ENCODE results near the gene GHRL.
A peak's percentile ranks its signal among the peaks of the same experiment; 100 is the strongest.

The GHRL gene

GRCh38 chr3:10334459-10334858 is 41.7 kb upstream of the GHRL start:
- H3K27me3 ChIP-seq (ENCODE audit: control insufficient read depth, insufficient read depth, low read length): peaks cover 7% of the 10 kb centered on the region
- H3K36me3 ChIP-seq (ENCODE audit: control insufficient read depth, insufficient read depth, low read length): no peaks in the 10 kb centered on the region
- no peak overlapping the region for H3K9ac ChIP-seq (ENCODE audit: low read length)
- no peaks in the 10 kb centered on the region for H3K4me1 ChIP-seq (ENCODE audit: control insufficient read depth, insufficient read depth, low read length)
- H3K4me3 ChIP-seq (ENCODE audit: low read length): no peak overlapping the region
- H3K27ac ChIP-seq (ENCODE audit: low read depth, low read length): no peak overlapping the region

- H3K4me3 ChIP-seq (ENCODE audit: low read length): no peak overlapping the region
- H3K36me3 ChIP-seq (ENCODE audit: control insufficient read depth, insufficient read depth, low read length): no peaks in the 10 kb centered on the region
- H3K27me3 ChIP-seq (ENCODE audit: control insufficient read depth, insufficient read depth, low read length): peaks cover 7% of the 10 kb centered on the region
- no peak overlapping the region for H3K27ac ChIP-seq (ENCODE audit: low read depth, low read length)
- no peak overlapping the region for H3K9ac ChIP-seq (ENCODE audit: low read length)
- no peaks in the 10 kb centered on the region for H3K4me1 ChIP-seq (ENCODE audit: control insufficient read depth, insufficient read depth, low read length)
These were observed 41.3 kb upstream of the GHRL start for GRCh38 chr3:10334042-10334441.

- Histone ChIP-seq H3K9ac (ENCODE audit: low read length) (no peak overlapping the region), H3K36me3 (ENCODE audit: control insufficient read depth, insufficient read depth, low read length) (no peaks in the 10 kb centered on the region), H3K27ac (ENCODE audit: low read depth, low read length) (no peak overlapping the region), H3K27me3 (ENCODE audit: control insufficient read depth, insufficient read depth, low read length) (peaks cover 7% of the 10 kb centered on the region), H3K4me3 (ENCODE audit: low read length) (no peak overlapping the region), H3K4me1 (ENCODE audit: control insufficient read depth, insufficient read depth, low read length) (no peaks in the 10 kb centered on the region)
These were observed 40.6 kb upstream of the GHRL start for GRCh38 chr3:10333349-10333650.

GRCh38 chr3:10332481-10333348 is 40.0 kb upstream of the GHRL start:
- no peaks in the 10 kb centered on the region for H3K36me3 ChIP-seq (ENCODE audit: control insufficient read depth, insufficient read depth, low read length)
- H3K4me3 ChIP-seq (ENCODE audit: low read length): no peak overlapping the region
- H3K4me1 ChIP-seq (ENCODE audit: control insufficient read depth, insufficient read depth, low read length): no peaks in the 10 kb centered on the region
- no peak overlapping the region for H3K9ac ChIP-seq (ENCODE audit: low read length)
- H3K27me3 ChIP-seq (ENCODE audit: control insufficient read depth, insufficient read depth, low read length): peaks cover 7% of the 10 kb centered on the region
- no peak overlapping the region for H3K27ac ChIP-seq (ENCODE audit: low read depth, low read length)

GRCh38 chr3:10331320-10331719 is 38.6 kb upstream of the GHRL start:
- Histone ChIP-seq H3K27ac (ENCODE audit: low read depth, low read length) (no peak overlapping the region), H3K27me3 (ENCODE audit: control insufficient read depth, insufficient read depth, low read length) (peaks cover 7% of the 10 kb centered on the region)

GRCh38 chr3:10330319-10330718 is 37.6 kb upstream of the GHRL start:
- no peak overlapping the region for H3K4me3 ChIP-seq (ENCODE audit: low read length)
- H3K36me3 ChIP-seq (ENCODE audit: control insufficient read depth, insufficient read depth, low read length): no peaks in the 10 kb centered on the region
- no peak overlapping the region for H3K9ac ChIP-seq (ENCODE audit: low read length)
- H3K27ac ChIP-seq (ENCODE audit: low read depth, low read length): no peak overlapping the region
- H3K27me3 ChIP-seq (ENCODE audit: control insufficient read depth, insufficient read depth, low read length): peaks cover 7% of the 10 kb centered on the region
- no peaks in the 10 kb centered on the region for H3K4me1 ChIP-seq (ENCODE audit: control insufficient read depth, insufficient read depth, low read length)

More at GRCh38 chr3:10331320-10331719, 38.6 kb upstream of the GHRL start:
- H3K4me3 ChIP-seq (ENCODE audit: low read length): no peak overlapping the region
- no peak overlapping the region for H3K9ac ChIP-seq (ENCODE audit: low read length)
- H3K4me1 ChIP-seq (ENCODE audit: control insufficient read depth, insufficient read depth, low read length): no peaks in the 10 kb centered on the region
- H3K36me3 ChIP-seq (ENCODE audit: control insufficient read depth, insufficient read depth, low read length): no peaks in the 10 kb centered on the region

GRCh38 chr3:10329495-10330015 is 36.8 kb upstream of the GHRL start:
- no peaks in the 10 kb centered on the region for H3K4me1 ChIP-seq (ENCODE audit: control insufficient read depth, insufficient read depth, low read length)
- no peak overlapping the region for H3K4me3 ChIP-seq (ENCODE audit: low read length)
- H3K27me3 ChIP-seq (ENCODE audit: control insufficient read depth, insufficient read depth, low read length): peaks cover 7% of the 10 kb centered on the region
- no peaks in the 10 kb centered on the region for H3K36me3 ChIP-seq (ENCODE audit: control insufficient read depth, insufficient read depth, low read length)
- no peak overlapping the region for H3K9ac ChIP-seq (ENCODE audit: low read length)
- H3K27ac ChIP-seq (ENCODE audit: low read depth, low read length): no peak overlapping the region

- no peaks in the 10 kb centered on the region for H3K4me1 ChIP-seq (ENCODE audit: control insufficient read depth, insufficient read depth, low read length)
- no peak overlapping the region for H3K9ac ChIP-seq (ENCODE audit: low read length)
These were observed 35.8 kb upstream of the GHRL start for GRCh38 chr3:10328460-10329071.

GRCh38 chr3:10327592-10327991 is 34.8 kb upstream of the GHRL start:
- Histone ChIP-seq H3K9ac (ENCODE audit: low read length) (no peak overlapping the region), H3K4me3 (ENCODE audit: low read length) (no peak overlapping the region), H3K36me3 (ENCODE audit: control insufficient read depth, insufficient read depth, low read length) (no peaks in the 10 kb centered on the region), H3K27ac (ENCODE audit: low read depth, low read length) (no peak overlapping the region), H3K4me1 (ENCODE audit: control insufficient read depth, insufficient read depth, low read length) (no peaks in the 10 kb centered on the region), H3K27me3 (ENCODE audit: control insufficient read depth, insufficient read depth, low read length) (peaks cover 7% of the 10 kb centered on the region)

More at GRCh38 chr3:10328460-10329071, 35.8 kb upstream of the GHRL start:
- Histone ChIP-seq H3K4me3 (ENCODE audit: low read length) (no peak overlapping the region), H3K27ac (ENCODE audit: low read depth, low read length) (no peak overlapping the region), H3K36me3 (ENCODE audit: control insufficient read depth, insufficient read depth, low read length) (no peaks in the 10 kb centered on the region), H3K27me3 (ENCODE audit: control insufficient read depth, insufficient read depth, low read length) (peaks cover 7% of the 10 kb centered on the region)

GRCh38 chr3:10322352-10322710 is 29.6 kb upstream of the GHRL start:
- Histone ChIP-seq H3K27me3 (ENCODE audit: control insufficient read depth, insufficient read depth, low read length) (no peaks in the 10 kb centered on the region), H3K4me1 (ENCODE audit: control insufficient read depth, insufficient read depth, low read length) (peaks cover 11% of the 10 kb centered on the region), H3K4me3 (ENCODE audit: low read length) (no peak overlapping the region), H3K27ac (ENCODE audit: low read depth, low read length) (no peak overlapping the region), H3K9ac (ENCODE audit: low read length) (no peak overlapping the region), H3K36me3 (ENCODE audit: control insufficient read depth, insufficient read depth, low read length) (peaks cover 8% of the 10 kb centered on the region)

GRCh38 chr3:10321630-10322351 is 29.0 kb upstream of the GHRL start:
- no peak overlapping the region for H3K27ac ChIP-seq (ENCODE audit: low read depth, low read length)
- peaks cover 11% of the 10 kb centered on the region for H3K4me1 ChIP-seq (ENCODE audit: control insufficient read depth, insufficient read depth, low read length)
- no peak overlapping the region for H3K4me3 ChIP-seq (ENCODE audit: low read length)
- no peaks in the 10 kb centered on the region for H3K27me3 ChIP-seq (ENCODE audit: control insufficient read depth, insufficient read depth, low read length)
- no peak overlapping the region for H3K9ac ChIP-seq (ENCODE audit: low read length)
- peaks cover 8% of the 10 kb centered on the region for H3K36me3 ChIP-seq (ENCODE audit: control insufficient read depth, insufficient read depth, low read length)

- H3K4me1 ChIP-seq (ENCODE audit: control insufficient read depth, insufficient read depth, low read length): peaks cover 11% of the 10 kb centered on the region
- no peaks in the 10 kb centered on the region for H3K27me3 ChIP-seq (ENCODE audit: control insufficient read depth, insufficient read depth, low read length)
- H3K27ac ChIP-seq (ENCODE audit: low read depth, low read length): peak overlapping the region; percentile 51
- H3K9ac ChIP-seq (ENCODE audit: low read length): peak overlapping the region; percentile 53
- H3K4me3 ChIP-seq (ENCODE audit: low read length): peak overlapping the region; percentile 93
- peaks cover 13% of the 10 kb centered on the region for H3K36me3 ChIP-seq (ENCODE audit: control insufficient read depth, insufficient read depth, low read length)
These were observed 27.6 kb upstream of the GHRL start for GRCh38 chr3:10320320-10320677.
